Bone marrow (tissue), 2 donors: ENCODE data around the gene DTD1.

ENCODE experiments used
- DNase-seq, 2 donors: peaks; one replicate each; lab custom pipeline; 2025; lab: John Stamatoyannopoulos, UW

DTD1 gene

GRCh38 chr20:18615020-18615650 is 27.3 kb downstream of the DTD1 start:
- DNase-seq: no peak

DNA sequence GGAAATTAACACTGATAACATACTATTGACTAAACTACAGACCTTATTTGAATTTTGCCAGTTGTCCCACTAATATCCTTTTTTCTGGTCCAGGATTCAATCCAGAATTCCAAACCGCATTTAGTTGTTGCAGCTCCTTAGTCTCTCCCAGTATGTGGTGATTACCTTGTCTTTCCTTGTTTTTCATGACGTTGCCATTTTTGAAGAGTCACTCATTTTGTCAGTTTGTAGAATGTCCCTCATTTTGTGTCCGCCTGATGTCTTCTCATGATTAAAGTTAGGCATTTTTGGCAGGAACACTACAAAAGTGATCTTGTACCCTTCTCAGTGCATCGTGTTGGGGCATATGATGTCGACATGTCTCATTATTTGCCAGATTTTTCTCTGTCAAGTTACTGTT is 33.1 kb downstream of the DTD1 start:
- no peak for DNase-seq

- no peak for DNase-seq
Measured at GRCh38 chr20:18623156-18623910, 35.5 kb downstream of the DTD1 start.

- no peak for DNase-seq
Measured at GRCh38 chr20:18624948-18625347, 37.1 kb downstream of the DTD1 start.

GRCh38 chr20:18625907-18626655 is 38.2 kb downstream of the DTD1 start:
- DNase-seq: no peak

DNA sequence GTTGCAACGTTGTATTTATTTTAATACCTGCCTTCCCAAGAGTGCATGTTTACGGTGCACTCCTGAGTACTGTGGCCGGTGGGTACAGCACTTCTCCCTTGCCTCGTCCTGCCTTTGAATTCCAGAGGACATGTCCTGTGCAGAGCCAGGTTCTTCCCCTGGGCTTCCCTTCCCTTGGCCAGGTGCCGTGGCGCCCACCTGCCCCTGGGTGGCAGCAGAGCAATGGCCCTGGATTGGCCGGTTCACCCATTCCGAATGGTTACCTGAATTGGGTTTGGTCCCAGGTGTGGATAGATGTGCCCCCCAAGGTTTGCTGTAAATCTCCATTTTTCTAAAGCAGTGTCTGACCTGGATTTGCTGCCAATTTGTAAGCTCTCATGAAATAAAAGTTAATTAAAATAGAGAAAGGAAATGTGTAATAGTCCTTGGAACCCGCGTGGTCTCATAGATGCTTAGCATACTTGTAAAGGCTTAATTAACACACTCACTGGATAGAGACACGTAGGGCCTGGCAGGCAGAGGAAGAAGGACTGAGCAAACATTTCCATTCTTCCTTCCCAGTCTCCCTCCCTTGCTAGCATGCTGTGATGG is 40.6 kb downstream of the DTD1 start:
- DNase-seq: no peak

- DNase-seq: peak in 1 of 2 donors; percentile 18
Measured at GRCh38 chr20:18632196-18632789, 44.4 kb downstream of the DTD1 start.

DNA sequence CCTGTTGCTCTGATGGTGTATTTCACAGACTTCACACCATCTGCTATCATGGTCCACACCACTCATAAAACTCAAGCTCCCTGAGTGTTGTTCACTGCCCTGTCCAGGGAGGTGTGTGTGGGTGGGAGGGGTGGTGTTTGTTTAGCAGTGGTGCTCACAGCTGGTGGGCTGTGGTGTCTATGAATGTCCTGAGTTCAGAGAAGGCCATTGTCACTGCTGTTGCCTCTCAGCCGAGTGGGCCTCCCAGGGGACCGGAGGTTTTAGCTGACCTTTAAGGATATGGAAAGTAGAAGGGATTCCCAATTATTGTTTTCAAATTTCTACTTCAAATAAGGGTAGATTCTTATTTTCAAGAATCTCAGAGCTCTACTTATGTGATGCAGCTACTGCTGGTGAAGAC is 45.6 kb downstream of the DTD1 start:
- no peak for DNase-seq

DNA sequence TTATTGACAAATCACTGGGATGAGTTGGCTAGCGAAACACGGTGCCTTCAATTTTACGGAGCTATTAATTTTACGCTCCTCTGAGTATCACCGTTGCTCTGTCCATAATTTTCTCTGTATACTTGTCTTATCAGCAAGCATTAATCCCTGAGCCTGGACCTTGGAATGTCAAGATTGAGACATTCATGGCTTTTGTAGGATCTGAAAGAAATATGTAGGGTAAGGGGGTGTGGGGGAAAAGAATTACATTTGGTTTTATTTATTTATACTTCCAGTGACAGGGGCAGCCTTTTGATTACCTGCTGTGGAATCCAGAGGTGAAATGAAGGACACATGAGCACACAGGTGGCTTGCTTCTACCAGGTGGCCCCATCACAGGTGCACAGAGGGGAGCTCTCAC is 46.6 kb downstream of the DTD1 start:
- DNase-seq: no peak

DNA sequence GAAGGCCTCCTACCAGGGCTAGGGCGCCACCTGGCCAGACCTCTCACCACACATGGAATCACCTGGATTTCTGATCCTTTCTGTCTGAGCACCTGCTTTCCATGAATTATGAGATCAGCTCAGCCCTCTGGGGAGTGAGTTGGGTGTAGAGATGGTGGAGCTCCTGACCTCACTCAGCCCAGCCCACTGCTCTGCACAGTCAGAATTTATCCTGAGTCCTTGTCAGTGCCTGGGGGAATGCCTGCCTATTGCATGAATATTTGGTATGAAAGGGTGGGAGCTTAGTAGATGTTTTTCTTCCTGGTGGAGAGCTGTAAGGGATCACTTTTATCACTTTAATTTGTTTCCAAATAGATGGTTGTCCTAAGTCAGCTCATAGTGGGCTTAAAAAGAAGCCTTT is 47.5 kb downstream of the DTD1 start:
- no peak for DNase-seq

DNA sequence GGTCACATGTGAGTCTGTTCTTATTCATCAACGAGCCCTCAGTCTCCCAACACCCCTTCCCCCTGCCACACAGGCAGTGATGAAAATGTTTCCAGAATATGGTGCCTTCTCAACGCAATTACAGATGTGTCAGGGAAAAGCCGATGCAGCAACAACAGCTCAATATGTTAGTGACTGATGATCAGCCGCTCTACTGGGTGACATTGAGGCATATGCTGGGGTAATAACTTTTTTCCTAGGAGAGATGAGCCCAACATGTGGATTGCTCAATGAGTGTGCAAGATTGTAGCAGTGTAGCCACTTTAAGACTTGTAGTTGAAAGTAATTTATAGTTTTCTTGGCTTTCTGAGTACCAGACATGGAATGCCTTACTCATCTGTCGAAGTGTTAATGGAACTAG is 49.4 kb downstream of the DTD1 start:
- no peak for DNase-seq

DNA sequence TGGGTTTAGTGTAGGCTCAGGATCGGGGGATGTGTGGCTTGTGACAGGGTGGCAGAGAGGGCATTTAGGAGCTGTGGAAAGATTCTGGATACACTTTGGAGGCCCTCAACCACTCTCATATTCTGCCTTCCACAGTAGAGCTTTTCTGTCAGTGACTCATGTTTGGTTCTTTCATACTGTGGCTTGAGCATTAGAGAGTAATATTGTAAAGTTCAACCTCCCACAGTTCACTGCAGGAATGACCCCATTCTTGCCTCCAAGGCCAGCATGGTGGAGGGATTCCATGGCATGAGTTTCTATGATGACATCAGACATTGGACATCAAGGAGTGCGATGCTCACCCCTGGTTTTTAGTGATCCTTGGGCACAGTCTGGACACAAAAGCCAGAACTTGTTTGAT is 50.9 kb downstream of the DTD1 start:
- no peak for DNase-seq

GRCh38 chr20:18639501-18639979 is 51.7 kb downstream of the DTD1 start:
- DNase-seq: no peak

DNA sequence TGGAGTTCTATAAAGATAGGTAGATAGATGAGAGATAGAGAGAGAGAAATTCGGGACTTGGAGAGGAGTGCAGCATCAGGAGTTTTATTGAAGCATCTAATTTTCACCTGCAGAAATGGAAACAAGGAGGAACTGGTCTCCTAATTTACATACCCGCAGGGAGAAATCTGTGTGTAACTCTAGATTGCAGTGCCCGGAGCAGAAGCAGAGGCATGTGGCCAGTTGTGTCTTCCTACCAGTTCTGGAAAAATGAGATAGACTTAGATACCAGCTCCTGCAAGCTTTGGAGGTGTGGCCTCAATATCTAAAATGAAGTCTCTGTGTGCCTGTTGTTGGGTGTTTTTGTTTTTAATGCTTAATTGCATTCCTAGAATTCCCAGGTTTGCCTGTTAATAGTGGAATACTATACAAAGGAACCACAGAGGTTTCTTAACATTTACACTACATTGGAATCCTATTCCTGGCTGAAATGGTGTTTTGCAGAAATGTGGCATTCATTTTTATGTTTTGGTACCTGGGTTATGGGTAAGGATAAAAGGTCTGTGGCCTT is 57.4 kb downstream of the DTD1 start:
- no peak for DNase-seq

- no peak for DNase-seq
Measured at GRCh38 chr20:18645851-18646250, 58.0 kb downstream of the DTD1 start.

GRCh38 chr20:18647777-18648176 is 59.9 kb downstream of the DTD1 start:
- no peak for DNase-seq

GRCh38 chr20:18650224-18650623 is 62.4 kb downstream of the DTD1 start:
- DNase-seq: no peak

GRCh38 chr20:18653736-18654447 is 66.0 kb downstream of the DTD1 start:
- DNase-seq: no peak

- DNase-seq: no peak
Measured at GRCh38 chr20:18654448-18654773, 66.6 kb downstream of the DTD1 start.

DNA sequence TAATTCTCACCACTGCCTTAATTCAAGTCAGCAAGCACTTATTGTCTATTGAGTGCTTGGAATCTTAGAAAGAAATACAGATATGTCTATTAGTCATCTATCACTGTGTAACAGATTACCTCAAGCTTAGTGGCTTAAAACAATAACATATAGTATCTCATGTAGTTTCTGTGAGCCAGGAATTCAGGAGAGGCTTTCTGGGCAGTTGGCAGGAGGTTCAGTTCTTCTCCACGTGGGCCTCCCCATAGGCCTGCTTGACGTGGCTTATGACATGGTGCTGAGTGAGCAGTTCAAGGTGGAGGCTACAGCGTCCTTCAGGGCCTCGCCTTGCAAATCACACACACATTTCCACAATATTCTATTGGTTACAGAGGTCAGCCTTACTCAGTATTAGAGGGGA is 69.7 kb downstream of the DTD1 start:
- no peak for DNase-seq

GRCh38 chr20:18662279-18663040 is 74.6 kb downstream of the DTD1 start:
- no peak for DNase-seq
